SHP77 (cell line): Measurements from ENCODE around the gene TMTC2.
A peak's percentile ranks its signal among the peaks of the same experiment; 100 is the strongest.

Source experiments
- DNase-seq, 2 experiments: peaks; one replicate each; lab custom pipeline; 2025; lab: John Stamatoyannopoulos, UW

TMTC2 gene

DNA sequence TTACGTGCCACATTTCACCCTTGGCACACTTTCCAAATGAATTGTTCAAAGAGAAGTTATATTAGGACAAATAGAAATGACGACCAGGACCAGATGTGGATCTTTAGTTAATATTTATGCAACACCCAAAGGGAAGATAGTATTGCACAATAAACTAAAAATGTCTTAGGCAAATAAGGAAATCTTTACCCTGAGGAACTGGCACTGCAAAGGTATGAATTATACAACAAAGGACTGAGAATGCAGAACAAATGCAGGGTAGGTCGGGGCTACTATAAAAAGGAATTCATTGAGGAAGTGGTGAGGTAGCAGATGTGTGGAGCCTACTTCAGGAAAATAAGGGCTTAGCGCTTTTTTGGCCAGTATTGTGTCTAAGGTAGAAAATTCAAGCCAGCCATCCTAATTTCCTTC is 3.9 kb upstream of the TMTC2 start:
- no peak for DNase-seq

- DNase-seq, result peak; percentile 86 to 93
Measured at GRCh38 chr12:82685790-82686167, 927 bp upstream of the TMTC2 start.

DNA sequence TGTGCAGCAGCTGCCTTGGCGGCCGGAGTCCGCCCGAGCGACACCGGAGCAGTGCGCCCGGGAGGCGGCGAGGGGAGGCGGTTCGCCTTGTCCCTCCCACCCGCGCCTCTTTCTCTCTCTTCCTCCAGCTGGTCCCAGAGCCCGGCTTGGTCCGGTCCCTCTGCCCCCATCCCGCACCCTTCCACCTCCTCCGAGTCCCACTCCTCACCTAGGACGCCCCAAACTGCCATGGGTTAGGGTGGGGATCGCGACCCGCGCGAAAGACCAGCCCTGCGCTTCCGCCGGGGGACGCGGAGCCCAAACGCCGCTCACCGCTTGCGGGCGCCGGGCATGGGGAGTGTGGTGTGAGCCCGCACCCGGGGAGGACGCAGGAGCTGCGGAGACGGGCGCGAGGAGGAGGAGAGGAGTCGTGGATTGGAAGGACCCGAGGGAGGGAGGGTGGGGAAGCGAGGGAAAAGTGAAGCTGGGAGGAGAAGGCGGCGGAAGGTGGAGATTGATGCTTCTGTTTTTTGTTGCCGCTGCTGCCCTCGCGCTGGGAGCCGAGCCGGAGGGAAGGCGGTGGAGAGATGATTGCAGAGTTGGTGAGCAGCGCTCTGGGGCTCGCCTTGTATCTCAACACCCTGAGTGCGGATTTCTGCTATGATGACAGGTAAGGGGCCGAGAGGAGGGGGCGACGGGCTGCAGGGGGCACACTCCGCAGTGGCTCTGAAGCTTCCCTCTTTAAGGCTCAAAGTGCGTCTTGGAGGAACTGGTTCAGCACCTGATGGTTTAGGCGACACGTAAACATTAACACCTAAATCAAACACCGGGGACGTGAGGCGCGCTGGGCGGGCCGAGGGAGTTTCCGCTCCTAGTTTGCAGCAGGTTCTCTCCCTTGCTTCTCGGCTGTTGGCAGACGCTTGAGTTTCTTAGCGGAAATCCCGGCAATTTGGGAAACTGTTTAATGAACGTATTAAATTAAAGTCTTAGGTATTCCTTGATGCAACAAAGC is 610 bp downstream of the TMTC2 start:
- DNase-seq, result peak; percentile 46 to 68

DNA sequence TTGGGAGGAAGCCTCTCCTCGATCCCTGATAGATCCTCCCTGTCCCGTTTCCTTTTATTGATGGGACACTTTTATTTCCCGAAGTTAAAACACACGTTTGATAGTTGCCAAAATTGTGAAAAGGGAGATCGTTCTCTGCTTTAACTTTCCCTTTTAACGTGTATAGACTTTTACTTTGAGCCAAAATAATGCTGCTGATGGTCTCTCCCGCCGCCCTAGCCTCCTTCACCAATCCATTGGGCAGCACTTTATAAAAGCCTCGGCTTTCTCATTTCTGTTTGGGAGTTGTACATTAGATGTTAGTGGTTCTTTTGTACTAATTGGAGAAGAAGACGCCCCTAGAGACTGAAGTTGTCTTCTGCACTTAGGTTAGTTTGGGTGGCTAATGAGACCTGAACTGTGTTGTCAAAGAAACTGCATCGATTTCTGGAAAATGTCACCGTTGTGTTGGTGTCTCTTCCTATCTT is 1.4 kb downstream of the TMTC2 start:
- DNase-seq, result no peak

GRCh38 chr12:82688596-82688995 is 1.9 kb downstream of the TMTC2 start:
- no peak for DNase-seq

DNA sequence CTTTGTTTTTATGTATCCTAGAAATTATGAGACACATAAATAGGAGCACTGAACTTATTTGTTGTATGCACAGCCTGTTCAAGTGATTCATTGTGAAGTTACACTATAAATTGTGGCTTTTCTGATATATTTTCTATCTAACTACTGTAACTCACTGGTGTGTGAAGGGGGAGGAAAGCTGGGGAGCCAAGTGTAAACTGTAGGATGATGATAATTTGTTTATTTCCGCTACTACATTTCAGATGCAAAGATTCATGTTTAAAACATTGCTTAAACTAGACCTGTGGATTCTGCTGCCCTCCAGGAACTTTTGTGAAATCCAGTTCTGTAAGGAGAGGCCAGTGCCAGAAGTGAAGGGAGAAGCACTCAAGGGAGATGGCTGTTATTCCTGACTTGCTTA is 3.3 kb downstream of the TMTC2 start:
- DNase-seq, result no peak

- DNase-seq, result no peak
Measured at GRCh38 chr12:82691513-82691912, 4.8 kb downstream of the TMTC2 start.

- no peak for DNase-seq
Measured at GRCh38 chr12:82694276-82694675, 7.6 kb downstream of the TMTC2 start.

GRCh38 chr12:82694970-82695369 is 8.3 kb downstream of the TMTC2 start:
- DNase-seq, result no peak

- DNase-seq, result no peak
Measured at GRCh38 chr12:82695531-82695930, 8.8 kb downstream of the TMTC2 start.

GRCh38 chr12:82696543-82696942 is 9.8 kb downstream of the TMTC2 start:
- no peak for DNase-seq

GRCh38 chr12:82698708-82699564 is 12.2 kb downstream of the TMTC2 start:
- DNase-seq, result no peak

DNA sequence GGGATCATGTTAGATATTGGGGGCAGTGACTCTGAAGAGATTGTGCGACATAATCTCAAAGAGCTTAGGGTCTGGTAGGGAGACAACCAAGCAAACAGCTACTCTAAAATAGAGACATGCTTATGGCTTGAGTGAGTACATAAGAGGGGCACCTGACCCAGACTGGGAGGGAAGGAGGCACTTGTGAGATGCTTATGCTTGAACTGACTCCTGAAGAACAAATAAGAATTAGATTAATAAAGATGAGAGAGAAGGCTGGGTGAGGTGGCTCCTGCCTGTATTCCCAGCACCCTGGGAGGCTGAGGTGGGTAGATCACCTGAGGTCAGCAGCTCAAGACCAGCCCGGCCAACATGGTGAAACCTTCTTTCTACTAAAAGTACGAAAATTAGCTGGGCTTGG is 19.1 kb downstream of the TMTC2 start:
- no peak for DNase-seq

DNA sequence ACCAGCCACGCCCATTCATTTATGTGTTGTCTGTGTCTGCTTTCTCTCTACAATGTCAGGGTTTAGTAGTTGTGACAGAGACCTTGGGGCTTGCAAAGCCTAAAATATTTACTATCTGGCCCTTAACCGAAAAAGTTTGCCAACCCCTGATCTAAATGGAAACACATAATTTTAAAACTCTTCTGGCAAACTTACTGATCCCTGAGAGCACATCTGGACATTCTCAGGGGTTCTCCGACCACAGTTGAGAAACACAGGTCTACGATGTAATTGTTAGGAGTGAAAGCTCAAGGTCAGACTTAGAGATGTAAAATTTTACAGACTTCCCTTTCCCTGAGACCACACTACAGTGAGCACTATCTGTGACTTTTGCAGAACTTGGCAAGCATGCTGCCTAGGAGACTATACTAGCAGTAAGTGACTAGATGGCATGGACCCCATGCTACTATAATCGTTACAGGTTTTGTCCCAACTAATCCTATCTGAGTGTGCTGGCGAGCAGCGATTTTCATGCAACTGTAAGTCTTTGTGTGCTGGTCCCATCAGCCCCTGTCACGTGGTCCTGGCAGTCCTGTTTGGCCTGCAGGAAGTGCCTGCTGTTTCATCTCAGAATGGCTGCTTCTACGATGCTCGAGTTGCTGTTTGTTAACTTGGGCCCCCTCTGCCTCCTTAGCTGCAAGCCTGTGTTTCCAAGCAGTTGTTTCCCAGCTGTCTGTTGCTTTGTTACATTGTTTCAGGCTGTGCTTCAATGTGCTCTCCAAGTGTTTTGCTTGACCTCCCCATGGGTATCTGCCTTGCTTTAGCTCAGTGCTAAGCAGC is 21.6 kb downstream of the TMTC2 start:
- DNase-seq, result no peak

DNA sequence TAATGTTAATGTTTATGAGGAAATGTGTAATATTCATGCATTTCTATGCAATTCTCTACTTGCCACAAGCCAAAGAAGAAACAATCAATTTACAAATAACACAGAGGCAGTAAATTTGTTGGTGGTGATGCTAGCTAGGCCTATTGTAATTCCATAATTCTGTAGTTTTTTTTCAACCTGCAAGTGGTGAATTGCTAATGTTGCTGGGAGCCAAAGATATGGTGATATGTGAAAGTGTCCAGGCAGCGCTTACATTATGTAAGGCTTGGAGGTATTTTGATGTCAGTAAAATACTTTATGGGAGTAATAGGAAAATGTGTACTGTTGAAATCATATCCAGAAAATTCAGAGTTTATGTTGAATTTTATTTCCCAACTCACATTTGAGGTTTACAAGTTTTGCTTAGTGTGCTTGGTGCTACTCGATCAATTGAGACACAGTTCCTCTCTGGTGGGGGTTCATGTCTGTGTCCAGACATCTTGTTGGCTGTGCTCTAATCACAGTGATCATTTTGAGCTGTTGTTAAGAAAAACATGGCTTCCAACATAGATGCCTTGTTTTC is 23.2 kb downstream of the TMTC2 start:
- DNase-seq, result no peak

GRCh38 chr12:82710741-82711140 is 24.0 kb downstream of the TMTC2 start:
- no peak for DNase-seq

DNA sequence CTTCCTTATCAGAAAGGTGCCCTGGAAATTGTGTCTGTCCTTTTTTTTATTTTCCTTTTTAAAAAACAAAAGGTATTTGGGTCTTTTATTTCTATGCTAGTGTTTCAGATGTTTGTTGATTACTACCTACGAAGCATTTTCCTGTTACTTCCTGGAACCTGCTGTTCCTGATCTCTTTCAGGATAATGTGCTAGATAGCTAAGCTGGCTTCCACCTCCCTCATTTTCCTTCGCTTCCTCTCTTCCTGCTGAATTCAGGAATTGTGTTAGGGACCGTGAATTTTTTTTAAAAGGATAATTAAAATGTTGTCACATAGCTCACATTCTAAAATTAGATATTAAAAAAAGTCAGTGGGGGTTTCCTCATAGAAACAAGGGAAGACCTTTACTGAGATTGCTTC is 27.7 kb downstream of the TMTC2 start:
- DNase-seq, result no peak

- DNase-seq, result no peak
Measured at GRCh38 chr12:82721726-82722125, 35.0 kb downstream of the TMTC2 start.

GRCh38 chr12:82723093-82723492 is 36.4 kb downstream of the TMTC2 start:
- DNase-seq, result no peak

- no peak for DNase-seq
Measured at GRCh38 chr12:82723891-82724290, 37.2 kb downstream of the TMTC2 start.

GRCh38 chr12:82725741-82726140 is 39.0 kb downstream of the TMTC2 start:
- DNase-seq, result no peak

- DNase-seq, result no peak
Measured at GRCh38 chr12:82727886-82728285, 41.2 kb downstream of the TMTC2 start.
